Cerebellar cortex (tissue), 1 donor: ENCODE data around the gene SLC44A5.
"Not testable (repeated sequence)": the region's sequence is repeated elsewhere in the genome, so short reads cannot be mapped to it uniquely, and the experiment has no call there.

Source experiments
- DNase-seq: peaks from one replicate; pipeline ENCODE4 v3.0.0-alpha.2; 2015; ENCODE audit warnings: low spot score

SLC44A5 gene

DNA sequence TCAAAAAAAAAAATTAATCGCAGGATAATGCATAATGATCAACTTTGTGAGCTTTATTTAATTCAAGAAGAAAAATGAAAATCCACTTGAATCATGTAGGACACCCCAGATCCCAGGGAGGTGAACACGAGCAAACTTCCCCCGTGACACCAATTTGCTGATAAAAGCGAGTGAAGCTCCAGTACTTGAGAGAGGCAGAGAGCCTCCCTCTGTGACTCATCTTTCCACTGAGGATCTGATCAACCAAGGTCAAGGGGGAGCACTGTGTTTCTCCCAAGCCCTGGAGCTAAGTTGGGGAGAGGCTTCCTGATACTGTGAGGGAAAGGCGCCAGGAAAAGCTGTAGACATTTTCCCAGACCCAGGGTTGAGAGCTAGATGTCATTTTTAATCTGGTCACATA is 160.9 kb downstream of the SLC44A5 start:
- no peak for DNase-seq

DNA sequence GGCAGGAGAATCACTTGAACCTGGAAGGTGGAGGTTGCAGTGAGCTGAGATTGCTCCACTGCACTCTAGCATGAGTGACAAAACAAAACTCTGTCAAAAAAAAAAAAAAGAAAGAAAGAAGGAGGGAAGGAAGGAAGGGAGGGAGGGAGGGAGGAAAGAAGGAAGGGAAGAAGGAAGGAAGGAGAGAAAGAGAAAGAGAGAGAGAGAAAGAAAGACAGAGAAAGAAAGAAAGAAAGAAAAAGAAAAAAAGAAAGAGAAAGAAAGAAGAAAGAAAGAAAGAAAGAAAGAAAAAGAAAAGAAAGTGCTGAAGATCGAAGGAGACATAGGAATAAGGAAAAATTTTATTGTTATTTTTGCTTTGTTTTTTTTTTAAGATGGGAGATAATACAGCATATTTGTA is 166.7 kb downstream of the SLC44A5 start:
- no peak for DNase-seq

DNA sequence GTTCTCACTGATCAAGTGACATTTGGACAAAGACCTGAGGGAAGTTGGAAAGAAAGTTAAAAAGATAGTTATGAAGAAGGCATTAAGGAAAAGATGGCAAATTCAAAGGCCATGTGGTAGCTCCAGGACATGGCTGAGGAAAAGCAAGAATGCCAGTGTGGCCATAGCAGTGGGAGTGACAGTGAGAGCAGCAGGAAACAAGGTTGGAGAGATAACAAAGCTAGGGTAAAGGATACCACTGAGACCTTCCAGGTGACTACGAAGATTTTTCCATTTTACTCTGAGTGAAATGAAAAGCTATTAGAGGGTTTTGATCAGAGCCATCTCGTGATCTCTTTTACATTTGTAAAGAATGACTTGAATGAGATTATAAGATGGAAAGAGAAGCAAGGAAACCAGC is 170.6 kb downstream of the SLC44A5 start:
- DNase-seq = no peak

DNA sequence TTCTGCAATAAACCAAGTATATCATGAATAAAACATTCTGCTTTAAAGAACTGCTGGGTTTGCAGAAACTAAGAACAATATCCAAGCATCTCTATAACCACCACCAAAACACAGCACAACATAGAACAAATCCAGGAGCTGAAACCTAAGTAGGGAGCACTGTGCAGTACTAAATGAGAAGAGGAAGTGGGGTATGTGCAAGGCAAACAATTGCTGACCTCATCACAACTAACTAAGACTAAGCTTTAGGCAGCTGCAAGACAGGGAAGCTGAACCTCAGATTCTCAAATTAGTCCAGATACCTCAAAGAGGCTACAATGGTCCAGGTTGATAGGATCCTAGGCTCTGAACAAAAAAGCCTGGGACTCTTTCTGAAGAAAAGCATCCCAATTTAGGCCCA is 172.6 kb downstream of the SLC44A5 start:
- DNase-seq = no peak

DNA sequence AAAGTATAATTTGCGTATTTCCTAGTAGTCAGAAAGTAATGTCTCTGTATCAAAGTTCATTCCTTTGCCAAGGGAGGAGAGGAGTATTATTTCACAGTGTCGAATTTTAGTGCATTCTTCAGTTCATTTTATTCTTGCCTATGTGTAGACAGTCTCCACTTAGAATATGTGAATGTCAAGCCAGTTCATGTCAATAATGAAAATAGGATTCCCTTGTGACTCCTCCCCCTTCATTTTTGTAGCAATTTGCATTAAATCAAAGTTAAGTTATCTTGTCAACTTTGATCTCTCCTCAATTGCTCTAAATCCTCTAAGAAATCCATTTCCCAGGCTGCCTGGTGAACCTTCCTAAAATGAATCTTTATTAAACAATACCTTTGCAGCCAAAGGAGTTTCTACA is 179.1 kb downstream of the SLC44A5 start:
- no peak for DNase-seq

DNA sequence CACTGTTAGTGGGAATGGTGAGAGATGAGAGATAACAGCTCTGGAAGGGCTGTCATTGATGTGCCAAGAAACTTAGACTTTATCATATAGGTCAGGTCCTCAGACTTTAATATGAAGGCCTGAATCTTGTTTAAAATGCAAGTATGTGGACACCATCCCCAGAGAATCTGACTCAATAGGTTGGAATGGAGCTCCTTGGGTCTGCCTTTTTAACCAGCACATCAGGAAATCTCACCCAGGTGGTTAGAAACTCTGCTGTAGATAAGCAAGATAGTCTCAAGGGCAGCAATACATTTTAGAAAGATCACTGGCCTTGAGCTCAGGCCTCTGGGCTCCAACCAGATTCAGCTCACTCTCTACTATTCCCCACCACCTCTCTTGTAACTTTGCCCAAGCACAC is 180.4 kb downstream of the SLC44A5 start:
- DNase-seq = no peak

DNA sequence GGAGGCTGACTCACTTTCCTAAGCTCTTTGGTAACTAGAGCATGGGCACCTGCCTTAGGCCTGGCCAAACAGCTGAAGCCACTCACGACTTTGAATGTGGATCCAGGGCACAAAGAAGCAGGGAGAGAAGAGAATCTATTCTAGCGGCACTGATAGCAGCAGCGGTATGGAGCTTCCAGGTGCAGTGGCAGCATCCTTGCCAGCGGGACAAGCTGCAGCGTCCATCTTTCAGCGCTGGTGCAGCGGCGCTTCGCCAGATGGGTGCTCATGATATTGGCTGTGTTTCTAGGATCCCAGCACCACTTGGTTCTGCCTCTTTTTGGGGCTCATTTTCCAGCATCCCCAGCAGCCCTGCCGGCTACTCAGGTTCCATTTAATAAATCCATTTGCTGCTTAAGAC is 184.2 kb downstream of the SLC44A5 start:
- DNase-seq = no peak

DNA sequence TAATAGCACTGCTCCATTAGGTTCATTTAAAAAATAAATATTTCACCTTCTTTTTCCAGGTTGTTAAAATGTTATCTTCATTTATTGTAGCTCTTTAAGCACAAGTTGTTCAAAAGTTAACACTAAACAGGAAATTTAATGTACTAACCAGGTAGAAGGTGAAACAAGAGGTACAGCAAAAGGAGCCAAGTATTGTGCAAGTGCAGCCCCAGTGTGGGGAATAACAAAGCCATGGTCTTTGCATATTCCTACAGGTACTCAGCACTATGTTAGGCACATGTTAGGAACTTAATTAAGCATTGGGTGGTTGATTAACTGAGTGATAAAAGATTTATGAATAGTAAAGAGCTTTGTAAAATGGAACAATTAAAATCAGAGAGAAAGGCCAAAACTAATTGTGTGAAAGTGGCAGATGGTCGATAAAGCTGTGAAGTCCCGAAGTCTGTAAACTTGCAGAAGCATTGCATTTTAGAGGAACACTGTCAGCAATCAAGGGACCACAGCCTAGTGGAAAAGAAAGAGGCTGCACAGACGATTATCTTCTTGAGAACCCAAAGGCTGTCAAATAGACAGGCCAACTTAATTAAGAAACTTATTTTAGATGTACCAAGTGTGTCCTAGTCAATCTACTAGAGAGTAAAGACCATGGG is 185.8 kb downstream of the SLC44A5 start:
- no peak for DNase-seq

DNA sequence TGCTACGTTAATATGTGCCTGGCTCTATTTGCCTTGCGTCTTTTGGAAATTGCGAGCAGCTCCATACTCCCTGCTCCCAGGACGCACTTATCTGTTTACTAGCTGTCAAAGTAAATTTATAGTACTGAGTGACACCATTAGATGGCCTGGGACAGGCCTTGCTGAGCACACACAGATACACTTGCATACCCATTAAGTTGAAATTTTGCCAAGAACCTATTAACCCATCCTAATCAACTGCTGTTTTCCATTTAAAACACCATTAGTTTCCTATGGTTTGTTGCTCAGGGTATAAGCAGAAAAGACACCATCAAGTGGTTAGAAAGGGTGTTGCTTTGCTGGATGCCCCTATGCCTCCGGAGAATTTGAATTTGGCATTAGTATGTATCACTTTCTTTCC is 187.3 kb downstream of the SLC44A5 start:
- no peak for DNase-seq

DNA sequence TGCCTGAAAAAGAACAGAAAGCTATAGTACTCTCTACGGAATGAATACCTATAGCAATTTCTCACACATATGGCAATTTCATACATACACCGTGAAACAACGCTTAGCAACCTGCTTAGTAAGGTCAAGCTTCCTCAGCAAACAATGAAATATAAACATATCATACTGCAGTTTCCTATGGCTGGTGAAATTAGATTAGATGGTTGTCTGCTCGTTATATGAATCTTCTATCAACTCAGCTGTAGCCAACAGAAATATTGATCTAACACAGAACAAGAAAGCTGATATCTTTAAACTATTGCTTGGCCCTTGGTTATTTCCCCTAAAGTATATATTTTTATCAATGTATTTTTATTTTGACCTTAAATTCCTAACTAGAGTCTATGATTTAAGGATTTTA is 187.8 kb downstream of the SLC44A5 start:
- no peak for DNase-seq

DNA sequence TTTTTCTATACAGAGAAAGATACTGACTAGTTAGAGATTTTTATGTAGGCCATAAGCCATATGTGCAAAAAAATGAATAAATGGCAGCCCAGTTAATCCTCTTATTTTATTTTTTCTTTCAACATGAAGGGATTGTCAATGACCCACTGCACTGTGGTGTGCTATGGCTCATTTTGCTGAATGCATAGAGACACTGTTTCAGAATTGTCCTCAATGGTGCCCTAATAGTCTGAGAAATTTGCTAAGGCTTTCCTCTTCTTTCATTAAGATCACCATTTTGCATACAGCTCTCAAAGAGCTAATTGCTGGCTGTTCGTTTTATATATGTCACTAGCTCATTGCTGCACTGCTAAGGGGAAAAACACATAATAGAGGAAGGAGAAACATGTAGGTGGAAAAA is 189.5 kb downstream of the SLC44A5 start:
- no peak for DNase-seq

DNA sequence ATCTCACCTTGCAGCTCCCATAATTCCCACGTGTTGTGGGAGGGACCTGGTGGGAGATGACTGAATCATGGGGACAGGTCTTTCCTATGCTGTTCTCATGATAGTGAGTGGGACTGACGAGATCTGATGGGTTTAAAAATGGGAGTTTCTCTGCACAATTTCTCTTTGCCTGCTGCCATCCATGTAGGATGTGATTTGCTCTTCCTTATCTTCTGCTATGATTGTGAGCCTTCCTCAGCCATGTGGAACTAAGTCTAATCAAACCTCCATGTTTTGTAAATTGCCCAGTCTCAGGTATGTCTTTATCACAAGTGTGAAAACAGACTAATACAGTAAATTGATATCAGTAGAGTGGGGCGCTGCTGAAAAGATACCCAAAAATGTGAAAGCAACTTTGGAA is 195.7 kb downstream of the SLC44A5 start:
- DNase-seq = no peak

DNA sequence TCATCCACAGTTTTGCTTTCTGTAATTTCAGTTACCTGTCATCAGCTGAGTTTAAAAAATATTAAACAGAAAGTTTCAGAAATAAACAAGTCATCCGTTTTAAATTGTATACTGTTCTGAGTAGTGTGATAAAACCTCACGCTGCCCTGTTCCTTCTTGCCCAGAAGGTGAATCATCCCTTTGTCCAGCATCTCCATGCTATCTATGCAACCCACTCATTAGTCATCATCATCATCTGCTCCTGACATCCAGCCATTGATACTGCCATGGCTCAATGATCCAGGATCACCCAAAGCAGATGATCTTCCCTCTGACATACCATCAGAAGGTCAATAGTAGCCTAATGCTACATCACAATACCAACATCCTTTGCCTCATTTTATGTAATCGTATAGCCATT is 198.3 kb downstream of the SLC44A5 start:
- DNase-seq = no peak

DNA sequence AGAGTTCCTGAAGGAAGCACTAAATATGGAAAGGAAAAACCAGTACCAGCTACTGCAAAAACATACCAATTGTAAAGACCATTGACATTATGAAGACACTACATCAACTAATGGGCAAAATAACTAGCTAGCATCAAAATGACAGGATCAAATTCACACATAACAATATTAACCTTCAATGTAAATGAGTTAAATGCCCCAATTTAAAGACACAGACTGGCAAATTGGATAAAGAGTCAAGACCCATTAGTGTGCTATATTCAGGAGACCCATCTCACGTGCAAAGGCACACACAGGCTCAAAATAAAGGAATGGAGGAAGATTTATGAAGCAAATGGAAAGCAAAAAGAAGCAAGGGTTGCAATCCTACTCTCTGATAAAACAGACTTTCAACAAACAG is 206.2 kb downstream of the SLC44A5 start:
- not testable (repeated sequence) for DNase-seq

DNA sequence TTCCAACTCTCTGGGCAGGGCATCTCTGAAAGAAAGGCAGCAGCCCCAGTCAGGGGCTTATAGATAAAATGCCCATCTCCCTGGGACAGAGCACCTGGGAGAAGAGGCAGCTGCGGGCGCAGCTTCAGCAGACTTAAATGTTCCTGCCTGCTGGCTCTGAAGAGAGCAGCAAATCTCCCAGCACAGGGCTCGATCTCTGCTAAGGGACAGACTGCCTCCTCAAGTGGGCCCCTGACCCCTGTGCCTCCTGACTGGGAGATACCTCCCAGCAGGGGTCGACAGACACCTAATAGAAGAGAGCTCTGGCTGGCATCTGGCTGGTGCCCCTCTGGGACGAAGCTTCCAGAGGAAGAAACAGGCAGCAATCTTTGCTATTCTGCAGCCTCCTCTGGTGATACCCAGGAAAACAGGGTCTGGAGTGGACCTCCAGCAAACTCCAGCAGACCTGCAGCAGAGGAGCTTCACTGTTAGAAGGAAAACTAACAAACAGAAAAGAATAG is 207.7 kb downstream of the SLC44A5 start:
- not testable (repeated sequence) for DNase-seq

DNA sequence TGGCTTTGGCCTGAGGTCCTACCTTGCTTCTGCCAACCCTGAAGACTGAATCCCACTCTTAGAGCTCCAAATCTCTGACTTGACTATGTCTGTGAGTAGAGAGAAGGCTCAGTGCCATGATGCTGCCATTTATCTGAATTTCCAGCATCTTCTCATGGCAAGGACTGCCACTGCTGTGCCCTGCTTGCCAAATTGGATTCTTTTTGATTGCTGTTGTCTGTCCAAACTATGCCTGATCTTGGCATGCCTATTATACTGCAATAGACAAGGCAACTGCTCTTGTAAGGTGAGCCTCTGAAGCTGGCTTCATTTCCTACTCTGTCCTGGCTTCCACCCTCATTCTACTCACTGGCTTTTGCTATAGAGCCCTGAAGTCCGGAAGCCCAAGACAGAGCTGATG is 210.2 kb downstream of the SLC44A5 start:
- DNase-seq = no peak

DNA sequence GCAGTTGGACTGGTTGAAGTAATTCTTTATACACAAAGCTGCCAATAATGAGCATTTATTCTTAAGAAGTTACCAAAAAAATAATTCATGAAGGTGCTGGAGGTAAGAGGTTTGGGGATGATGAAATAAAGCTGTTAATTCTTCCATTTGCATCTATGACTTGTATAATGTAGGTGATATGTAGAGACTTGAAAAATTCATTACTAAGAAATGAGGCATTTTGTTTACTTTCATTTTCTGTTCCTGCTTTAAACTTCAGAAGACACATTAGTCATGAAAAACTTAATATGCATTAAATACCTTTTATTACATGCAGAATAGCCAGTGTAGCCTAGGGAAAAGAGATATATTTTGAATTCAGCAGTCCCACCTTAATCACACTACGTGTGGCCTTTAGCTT is 214.2 kb downstream of the SLC44A5 start:
- DNase-seq = no peak

DNA sequence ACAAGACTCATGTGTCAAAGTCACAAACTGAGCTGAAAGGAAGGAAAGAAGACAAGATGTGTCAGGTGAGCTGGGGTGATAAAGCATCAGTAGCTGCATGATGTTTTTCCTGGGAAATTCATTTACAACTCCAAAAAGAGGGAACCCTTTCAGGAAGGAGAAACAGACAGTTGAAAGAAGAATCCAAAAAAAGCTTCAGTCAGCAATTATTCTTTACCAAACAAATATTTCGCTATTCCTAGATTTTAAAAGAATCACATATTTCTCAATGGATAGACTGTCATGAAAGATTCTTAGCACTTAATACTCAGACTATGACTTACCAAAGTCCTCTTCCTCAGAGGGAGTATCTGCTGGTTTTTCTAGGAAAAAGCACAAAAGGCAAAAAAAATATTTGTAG is 214.7 kb downstream of the SLC44A5 start:
- DNase-seq = no peak

DNA sequence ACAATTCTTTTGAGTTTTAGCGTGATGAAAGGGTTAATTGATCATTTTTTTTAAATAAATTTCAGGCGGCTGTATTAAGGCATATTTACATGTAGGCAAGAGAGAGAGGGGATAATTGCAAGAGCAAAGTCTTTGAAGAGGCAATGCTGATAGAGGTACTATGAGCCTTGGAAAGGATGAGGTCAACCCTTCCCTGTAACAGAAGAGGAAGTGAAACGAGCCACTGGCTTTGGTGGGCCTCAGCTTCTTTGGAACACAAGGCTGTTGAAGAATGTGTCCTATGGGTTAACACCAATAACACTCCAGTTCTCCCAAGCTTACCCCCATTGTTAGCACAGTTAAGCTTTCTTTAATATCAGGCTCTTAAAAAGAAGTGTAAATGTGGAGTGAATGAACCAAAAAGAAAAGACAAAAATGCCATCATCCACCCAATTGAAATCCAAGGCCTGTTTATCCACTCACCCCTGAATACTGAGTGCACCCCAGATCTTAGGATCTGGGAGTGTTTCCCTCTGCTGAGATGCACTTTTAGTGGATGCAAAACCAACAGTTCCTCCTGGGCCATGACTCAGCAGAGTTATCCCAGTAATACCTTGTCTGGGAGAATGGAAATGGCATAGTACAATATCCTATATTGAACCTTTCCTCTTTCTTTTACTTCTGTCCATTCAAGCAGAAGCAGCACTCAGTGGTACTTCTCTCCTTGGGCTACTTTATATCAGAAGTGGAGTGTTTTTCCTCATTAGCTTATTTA is 216.4 kb downstream of the SLC44A5 start:
- no peak for DNase-seq

DNA sequence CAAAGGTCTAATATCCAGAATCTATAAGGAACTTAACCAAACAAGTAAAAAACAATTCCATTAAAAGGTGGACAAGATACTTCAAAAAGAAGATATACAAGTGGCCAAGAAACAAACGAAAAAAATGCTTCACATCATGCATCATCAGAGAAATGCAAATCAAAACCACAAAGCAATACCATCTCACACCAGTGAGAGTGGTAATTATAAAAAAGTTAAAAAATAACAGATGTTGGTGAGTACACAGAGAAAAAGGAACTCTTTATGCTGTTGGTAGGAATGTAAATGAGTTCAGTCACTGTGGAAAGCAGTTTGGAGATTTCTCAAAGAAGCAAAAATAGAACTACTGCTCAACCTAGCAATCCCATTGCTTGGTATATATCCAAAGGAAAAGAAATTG is 218.6 kb downstream of the SLC44A5 start:
- DNase-seq = no peak

DNA sequence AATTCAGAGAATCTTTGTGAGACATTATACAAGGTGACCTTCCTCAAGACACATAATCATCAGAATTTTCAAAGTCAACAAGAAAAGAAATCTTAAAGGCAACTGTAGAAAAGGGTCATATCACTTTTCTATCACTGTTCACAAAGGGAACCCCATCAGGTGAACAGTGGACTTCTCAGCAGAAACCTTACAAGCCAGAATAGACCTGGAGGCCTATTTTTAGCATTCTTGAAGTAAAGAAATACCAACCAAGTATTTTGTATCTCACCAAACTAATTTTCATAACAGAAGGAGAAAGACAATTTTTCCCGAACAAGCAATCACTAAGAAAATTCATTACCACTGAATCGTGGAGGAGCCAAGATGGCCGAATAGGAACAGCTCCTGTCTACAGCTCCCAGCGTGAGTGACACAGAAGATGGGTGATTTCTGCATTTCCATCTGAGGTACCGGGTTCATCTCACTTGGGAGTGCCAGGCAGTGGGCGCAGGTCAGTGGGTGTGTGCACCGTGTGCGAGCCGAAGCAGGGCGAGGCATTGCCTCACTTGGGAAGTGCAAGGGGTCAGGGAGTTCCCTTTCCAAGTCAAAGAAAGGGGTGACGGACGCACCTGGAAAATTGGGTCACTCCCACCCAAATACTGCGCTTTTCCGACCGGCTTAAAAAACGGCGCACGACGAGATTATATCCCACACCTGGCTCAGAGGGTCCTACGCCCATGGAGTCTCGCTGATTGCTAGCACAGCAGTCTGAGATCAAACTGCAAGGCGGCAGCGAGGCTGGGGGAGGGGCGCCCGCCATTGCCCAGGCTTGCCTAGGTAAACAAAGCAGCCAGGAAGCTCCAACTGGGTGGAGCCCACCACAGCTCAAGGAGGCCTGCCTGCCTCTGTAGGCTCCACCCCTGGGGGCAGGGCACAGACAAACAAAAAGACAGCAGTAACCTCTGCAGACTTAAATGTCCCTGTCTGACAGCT is 235.2 kb downstream of the SLC44A5 start:
- DNase-seq = not testable (repeated sequence)

DNA sequence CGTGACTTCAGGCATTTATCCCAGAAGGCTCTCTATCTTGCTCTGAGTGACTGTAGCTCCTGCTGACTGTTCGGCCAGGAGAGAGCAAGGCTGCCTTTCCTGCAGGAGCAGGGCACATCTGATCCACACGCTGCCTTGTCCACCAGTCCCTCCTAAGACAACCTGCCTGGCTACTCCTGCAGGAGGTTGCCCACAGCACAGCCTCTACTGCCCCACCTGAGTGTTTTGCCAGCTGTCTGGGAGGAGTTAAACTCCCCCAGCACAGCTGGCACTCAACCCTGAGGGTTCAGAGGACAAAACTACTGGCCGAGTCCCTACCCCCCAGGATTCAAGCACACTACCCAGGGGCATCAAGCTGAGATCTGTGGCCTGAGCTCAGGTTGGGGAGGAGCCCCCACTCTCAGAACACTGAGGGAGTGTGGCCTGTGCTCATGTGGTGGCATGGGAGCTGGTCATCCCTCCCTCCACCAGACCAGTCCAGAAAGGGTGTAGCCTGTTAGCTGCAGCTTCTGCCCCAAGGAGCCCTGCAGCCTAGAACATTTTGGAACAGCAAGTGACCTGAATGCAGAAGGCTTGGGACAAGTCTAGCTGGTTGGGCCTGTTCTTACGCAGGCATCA is 237.3 kb downstream of the SLC44A5 start:
- DNase-seq = no peak
